ENCODE measurements around the gene LDLRAD4. TPM values are rescaled to one million over a fixed set of nuclear protein-coding genes. Genes with fewer than 3 reads are reported as not detected.

Gene LDLRAD4
- total RNA-seq, 1 experiment from 2014 or later, result 204 TPM

GRCh38 chr18:13558790-13559189, 340.2 kb downstream of the LDLRAD4 start:
- Histone ChIP-seq H4K20me1 (ENCODE audit: insufficient read depth, low read depth, low read length) (no peaks in the 10 kb centered on the region), H3K27me3 (ENCODE audit: low read length) (no peaks in the 10 kb centered on the region), H3K4me2 (ENCODE audit: low read depth, low read length, poor library complexity, severe bottlenecking) (peak overlapping the region; percentile 50), H3K9me3 (ENCODE audit: low read length) (no peaks in the 10 kb centered on the region), H3K27ac (ENCODE audit: low read length) (peak overlapping the region; percentile 63), H3K4me3 (ENCODE audit: low read length) (0 out of 2 replicates have a peak overlapping the region, but pooled peaks have one; percentile 9), H3K36me3 (ENCODE audit: insufficient read depth, low read length) (no peaks in the 10 kb centered on the region), H3K79me2 (ENCODE audit: low read length) (no peaks in the 10 kb centered on the region), H3K9me2 (replicated peaks; ENCODE audit: insufficient read depth, low read length) (no peaks in the 10 kb centered on the region), H2AFZ (ENCODE audit: low read length) (no peak overlapping the region), H3K4me1 (ENCODE audit: low read length) (peaks cover 56% of the 10 kb centered on the region), H3K9ac (ENCODE audit: low read length) (peak overlapping the region; percentile 43)
- DNase-seq, result peak; percentile 70

GRCh38 chr18:13559754-13560153, 341.2 kb downstream of the LDLRAD4 start:
- Histone ChIP-seq H3K9ac (ENCODE audit: low read length) (no peak overlapping the region), H3K4me3 (ENCODE audit: low read length) (no peak overlapping the region), H3K27ac (ENCODE audit: low read length) (no peak overlapping the region), H3K4me1 (ENCODE audit: low read length) (peaks cover 61% of the 10 kb centered on the region), H3K9me3 (ENCODE audit: low read length) (no peaks in the 10 kb centered on the region), H4K20me1 (ENCODE audit: insufficient read depth, low read depth, low read length) (no peaks in the 10 kb centered on the region), H3K36me3 (ENCODE audit: insufficient read depth, low read length) (no peaks in the 10 kb centered on the region), H3K4me2 (ENCODE audit: low read depth, low read length, poor library complexity, severe bottlenecking) (no peak overlapping the region), H3K27me3 (ENCODE audit: low read length) (no peaks in the 10 kb centered on the region), H3K79me2 (ENCODE audit: low read length) (no peaks in the 10 kb centered on the region), H3K9me2 (replicated peaks; ENCODE audit: insufficient read depth, low read length) (no peaks in the 10 kb centered on the region), H2AFZ (ENCODE audit: low read length) (no peak overlapping the region)
- DNase-seq, result no peak

GRCh38 chr18:13560306-13560705, 341.7 kb downstream of the LDLRAD4 start:
- no peak overlapping the region for H2AFZ ChIP-seq (ENCODE audit: low read length)
- no peaks in the 10 kb centered on the region for H4K20me1 ChIP-seq (ENCODE audit: insufficient read depth, low read depth, low read length)
- no peaks in the 10 kb centered on the region for H3K79me2 ChIP-seq (ENCODE audit: low read length)
- DNase-seq, result no peak
- no peak overlapping the region for H3K4me3 ChIP-seq (ENCODE audit: low read length)
- no peak overlapping the region for H3K4me2 ChIP-seq (ENCODE audit: low read depth, low read length, poor library complexity, severe bottlenecking)
- no peaks in the 10 kb centered on the region for H3K9me3 ChIP-seq (ENCODE audit: low read length)
- peaks cover 61% of the 10 kb centered on the region for H3K4me1 ChIP-seq (ENCODE audit: low read length)
- H3K27ac ChIP-seq (ENCODE audit: low read length), result no peak overlapping the region
- H3K36me3 ChIP-seq (ENCODE audit: insufficient read depth, low read length), result no peaks in the 10 kb centered on the region
- no peaks in the 10 kb centered on the region for H3K9me2 ChIP-seq (replicated peaks; ENCODE audit: insufficient read depth, low read length)
- H3K27me3 ChIP-seq (ENCODE audit: low read length), result no peaks in the 10 kb centered on the region
- H3K9ac ChIP-seq (ENCODE audit: low read length), result no peak overlapping the region

GRCh38 chr18:13562494-13563029, 344.0 kb downstream of the LDLRAD4 start:
- Histone ChIP-seq H3K9me3 (ENCODE audit: low read length) (no peaks in the 10 kb centered on the region), H3K36me3 (ENCODE audit: insufficient read depth, low read length) (no peaks in the 10 kb centered on the region), H3K27me3 (ENCODE audit: low read length) (no peaks in the 10 kb centered on the region), H3K9ac (ENCODE audit: low read length) (no peak overlapping the region; the same call in 1 of the 2 replicates), H3K4me2 (ENCODE audit: low read depth, low read length, poor library complexity, severe bottlenecking) (peak overlapping the region; percentile 20), H2AFZ (ENCODE audit: low read length) (0 out of 2 replicates have a peak overlapping the region, but pooled peaks have one; percentile 23), H3K79me2 (ENCODE audit: low read length) (no peaks in the 10 kb centered on the region), H3K27ac (ENCODE audit: low read length) (peak overlapping the region; percentile 63), H4K20me1 (ENCODE audit: insufficient read depth, low read depth, low read length) (no peaks in the 10 kb centered on the region), H3K9me2 (replicated peaks; ENCODE audit: insufficient read depth, low read length) (no peaks in the 10 kb centered on the region), H3K4me1 (ENCODE audit: low read length) (peaks cover 80% of the 10 kb centered on the region), H3K4me3 (ENCODE audit: low read length) (no peak overlapping the region)
- no peak for DNase-seq

- Histone ChIP-seq H3K27ac (ENCODE audit: low read length) (peak overlapping the region; percentile 63), H3K9me2 (replicated peaks; ENCODE audit: insufficient read depth, low read length) (no peaks in the 10 kb centered on the region), H3K4me3 (ENCODE audit: low read length) (no peak overlapping the region), H4K20me1 (ENCODE audit: insufficient read depth, low read depth, low read length) (no peaks in the 10 kb centered on the region), H2AFZ (ENCODE audit: low read length) (0 out of 2 replicates have a peak overlapping the region, but pooled peaks have one; percentile 46), H3K4me1 (ENCODE audit: low read length) (peaks cover 81% of the 10 kb centered on the region), H3K9me3 (ENCODE audit: low read length) (no peaks in the 10 kb centered on the region), H3K9ac (ENCODE audit: low read length) (peak overlapping the region; percentile 25; the same call in 1 of the 2 replicates), H3K79me2 (ENCODE audit: low read length) (no peaks in the 10 kb centered on the region), H3K4me2 (ENCODE audit: low read depth, low read length, poor library complexity, severe bottlenecking) (peak overlapping the region; percentile 20), H3K36me3 (ENCODE audit: insufficient read depth, low read length) (no peaks in the 10 kb centered on the region), H3K27me3 (ENCODE audit: low read length) (no peaks in the 10 kb centered on the region)
- no peak for DNase-seq
Measured at GRCh38 chr18:13563390-13563805, 344.8 kb downstream of the LDLRAD4 start.

- H4K20me1 ChIP-seq (ENCODE audit: insufficient read depth, low read depth, low read length), result no peaks in the 10 kb centered on the region
- DNase-seq, result no peak
- H2AFZ ChIP-seq (ENCODE audit: low read length), result no peak overlapping the region
- H3K27ac ChIP-seq (ENCODE audit: low read length), result no peak overlapping the region
- no peaks in the 10 kb centered on the region for H3K9me3 ChIP-seq (ENCODE audit: low read length)
- H3K9ac ChIP-seq (ENCODE audit: low read length), result no peak overlapping the region
- no peaks in the 10 kb centered on the region for H3K9me2 ChIP-seq (replicated peaks; ENCODE audit: insufficient read depth, low read length)
- peaks cover 78% of the 10 kb centered on the region for H3K4me1 ChIP-seq (ENCODE audit: low read length)
- H3K36me3 ChIP-seq (ENCODE audit: insufficient read depth, low read length), result no peaks in the 10 kb centered on the region
- H3K79me2 ChIP-seq (ENCODE audit: low read length), result no peaks in the 10 kb centered on the region
- H3K4me3 ChIP-seq (ENCODE audit: low read length), result no peak overlapping the region
- H3K4me2 ChIP-seq (ENCODE audit: low read depth, low read length, poor library complexity, severe bottlenecking), result no peak overlapping the region
- no peaks in the 10 kb centered on the region for H3K27me3 ChIP-seq (ENCODE audit: low read length)
Measured at GRCh38 chr18:13564579-13564978, 346.0 kb downstream of the LDLRAD4 start.

GRCh38 chr18:13565228-13565627, 346.7 kb downstream of the LDLRAD4 start:
- H3K4me2 ChIP-seq (ENCODE audit: low read depth, low read length, poor library complexity, severe bottlenecking), result no peak overlapping the region
- no peak overlapping the region for H3K9ac ChIP-seq (ENCODE audit: low read length)
- H3K4me3 ChIP-seq (ENCODE audit: low read length), result no peak overlapping the region
- H3K36me3 ChIP-seq (ENCODE audit: insufficient read depth, low read length), result no peaks in the 10 kb centered on the region
- H3K4me1 ChIP-seq (ENCODE audit: low read length), result peaks cover 72% of the 10 kb centered on the region
- H4K20me1 ChIP-seq (ENCODE audit: insufficient read depth, low read depth, low read length), result no peaks in the 10 kb centered on the region
- H3K79me2 ChIP-seq (ENCODE audit: low read length), result no peaks in the 10 kb centered on the region
- H3K9me3 ChIP-seq (ENCODE audit: low read length), result no peaks in the 10 kb centered on the region
- no peak overlapping the region for H3K27ac ChIP-seq (ENCODE audit: low read length)
- no peak for DNase-seq
- H3K9me2 ChIP-seq (replicated peaks; ENCODE audit: insufficient read depth, low read length), result no peaks in the 10 kb centered on the region
- no peaks in the 10 kb centered on the region for H3K27me3 ChIP-seq (ENCODE audit: low read length)
- H2AFZ ChIP-seq (ENCODE audit: low read length), result no peak overlapping the region

- no peaks in the 10 kb centered on the region for H3K9me3 ChIP-seq (ENCODE audit: low read length)
- H3K79me2 ChIP-seq (ENCODE audit: low read length), result no peaks in the 10 kb centered on the region
- H3K4me2 ChIP-seq (ENCODE audit: low read depth, low read length, poor library complexity, severe bottlenecking), result peak overlapping the region; percentile 81
- DNase-seq, result peak; percentile 95
- no peaks in the 10 kb centered on the region for H3K36me3 ChIP-seq (ENCODE audit: insufficient read depth, low read length)
- H3K27ac ChIP-seq (ENCODE audit: low read length), result peak overlapping the region; percentile 97
- peaks cover 57% of the 10 kb centered on the region for H3K4me1 ChIP-seq (ENCODE audit: low read length)
- H3K9ac ChIP-seq (ENCODE audit: low read length), result peak overlapping the region; percentile 86
- peak overlapping the region; percentile 68 for H3K4me3 ChIP-seq (ENCODE audit: low read length)
- H3K27me3 ChIP-seq (ENCODE audit: low read length), result no peaks in the 10 kb centered on the region
- no peak overlapping the region for H2AFZ ChIP-seq (ENCODE audit: low read length)
- no peaks in the 10 kb centered on the region for H3K9me2 ChIP-seq (replicated peaks; ENCODE audit: insufficient read depth, low read length)
- H4K20me1 ChIP-seq (ENCODE audit: insufficient read depth, low read depth, low read length), result no peaks in the 10 kb centered on the region
Measured at GRCh38 chr18:13566941-13567746, 348.6 kb downstream of the LDLRAD4 start.

All from Karpas-422 (cell line).